NCI-H748 (cell line): Measurements from ENCODE around the gene NEDD4L.
"Not testable (repeated sequence)": the region's sequence is repeated elsewhere in the genome, so short reads cannot be mapped to it uniquely, and the experiment has no call there.

Source experiments
- DNase-seq: peaks from one replicate; lab custom pipeline; 2025; ENCODE audit not compliant: unreplicated experiment; lab: John Stamatoyannopoulos, UW

The NEDD4L gene

DNA sequence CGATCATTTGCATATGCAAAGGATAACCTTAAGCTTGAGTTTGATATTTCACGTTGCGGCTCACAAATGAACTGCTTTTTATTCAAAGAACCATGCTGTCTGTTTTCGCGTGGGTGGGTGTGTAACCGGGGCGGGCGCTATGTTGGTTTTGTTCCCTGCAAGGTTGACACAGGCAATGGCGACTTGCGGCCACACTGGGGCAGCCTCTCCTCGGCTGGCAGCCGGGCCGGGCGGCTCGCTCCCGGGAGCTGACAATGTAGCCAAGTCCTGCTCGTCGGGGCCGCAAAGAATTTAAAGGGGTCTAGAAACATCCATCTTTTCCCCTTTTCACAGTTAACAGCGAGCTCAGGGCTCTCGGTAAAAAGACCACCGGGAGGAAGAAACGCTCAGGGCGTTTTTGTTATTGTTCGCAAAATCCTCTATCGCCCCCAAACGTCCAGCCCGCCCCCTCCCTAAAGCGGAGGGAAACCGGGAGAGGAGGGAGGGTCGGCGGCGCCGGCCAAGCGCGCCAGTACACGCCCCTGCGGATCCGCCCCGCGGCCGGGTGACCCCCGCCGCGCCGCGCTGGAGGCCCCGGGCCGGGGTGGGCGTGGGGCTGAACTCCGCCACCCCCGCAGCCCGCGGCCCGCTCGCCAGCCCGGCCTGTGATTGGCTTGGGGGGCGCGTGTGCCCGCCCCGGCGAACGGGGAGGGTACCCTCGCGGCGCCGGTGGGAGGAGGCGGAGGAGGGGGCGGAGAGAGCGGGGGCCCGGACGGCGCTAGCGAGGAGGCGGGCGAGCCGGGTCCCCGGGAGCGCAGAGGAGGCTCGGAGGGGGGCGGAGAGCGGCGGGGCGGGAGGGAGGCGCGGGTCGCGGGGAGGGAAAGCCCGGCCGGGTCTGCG, at the start of gene NEDD4L:
TSS of gene NEDD4L (plus strand) at position 736 of the 879 bp plus-strand sequence. CDS start 435 bp downstream, outside the sequence.
- DNase-seq = peak; percentile 95

DNA sequence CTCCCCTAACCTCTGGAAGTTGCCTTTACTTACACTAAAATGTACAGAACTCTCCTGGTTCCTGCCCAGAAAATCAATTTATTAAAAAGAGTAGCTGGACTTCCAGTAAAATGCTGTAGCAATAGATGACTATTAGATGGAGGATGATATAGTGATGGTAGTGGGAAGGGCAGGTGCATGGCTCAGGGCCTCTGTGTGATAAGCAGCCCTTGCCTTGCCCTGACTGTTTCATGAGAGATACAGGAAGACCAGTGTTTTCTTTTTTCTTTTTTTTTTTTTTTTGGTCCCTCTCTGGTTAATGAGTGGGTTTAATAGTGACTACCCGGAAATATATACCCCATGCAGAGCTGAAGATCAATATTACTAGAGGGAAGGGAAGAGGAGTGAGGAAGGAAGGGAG, 48.7 kb upstream of the NEDD4L start:
- DNase-seq = no peak

DNA sequence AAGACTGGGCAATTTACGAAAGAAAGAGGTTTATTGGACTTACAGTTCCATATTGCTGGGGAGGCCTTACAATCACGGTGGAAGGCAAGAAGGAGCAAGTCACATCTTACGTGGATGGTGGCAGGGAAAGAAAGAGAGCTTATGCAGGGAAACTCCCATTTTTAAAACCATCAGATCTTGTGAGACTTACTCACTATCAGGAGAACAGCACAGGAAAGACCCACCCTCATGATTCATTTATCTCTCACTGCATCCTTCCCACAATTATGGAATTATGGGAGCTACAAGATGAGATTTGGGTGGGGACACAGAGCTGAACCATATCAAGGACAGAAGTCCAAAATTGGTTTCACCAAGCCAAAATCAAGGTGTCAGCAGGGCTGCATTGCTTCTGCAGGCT, 47.1 kb upstream of the NEDD4L start:
- not testable (repeated sequence) for DNase-seq

GRCh38 chr18:57997820-57998219, 46.2 kb upstream of the NEDD4L start:
- no peak for DNase-seq

DNA sequence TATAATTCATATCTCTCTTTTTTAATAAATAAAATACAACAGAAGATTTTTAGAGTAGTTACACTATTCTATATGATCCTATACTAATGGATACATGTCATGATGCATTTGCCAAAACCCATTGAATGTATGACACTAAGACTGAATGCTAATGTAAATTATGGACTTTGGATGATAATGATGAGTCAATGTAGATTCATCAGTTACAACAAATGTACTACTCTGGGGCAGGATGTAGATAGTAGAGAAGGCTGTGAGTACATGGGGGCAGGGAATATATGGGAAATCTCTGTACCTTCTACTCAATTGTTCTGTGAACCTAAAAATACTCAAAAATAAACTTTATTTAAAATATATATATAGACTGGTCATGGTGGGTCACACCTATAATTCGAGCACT, 45.6 kb upstream of the NEDD4L start:
- no peak for DNase-seq

- no peak for DNase-seq
These were observed 39.7 kb upstream of the NEDD4L start for GRCh38 chr18:58004317-58004716.

DNA sequence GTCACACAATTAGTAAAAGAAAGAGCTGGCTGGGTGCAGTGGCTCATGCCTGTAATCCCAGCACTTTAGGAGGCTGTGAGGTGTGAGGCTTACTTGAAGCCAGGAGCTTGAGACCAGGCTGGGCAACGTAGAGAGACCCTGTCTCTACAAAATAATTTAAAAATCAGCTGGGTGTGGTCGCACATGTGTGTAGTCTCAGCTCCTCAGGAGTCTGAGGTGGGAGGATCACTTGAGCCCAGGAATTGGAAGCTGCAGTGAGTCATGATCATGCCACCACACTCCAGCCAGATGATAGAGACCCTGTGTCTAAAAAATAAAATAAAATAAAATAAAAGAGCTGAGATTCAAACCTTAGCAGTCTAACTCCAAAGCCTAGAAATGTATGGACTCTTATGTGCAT, 39.0 kb upstream of the NEDD4L start:
- DNase-seq = no peak

DNA sequence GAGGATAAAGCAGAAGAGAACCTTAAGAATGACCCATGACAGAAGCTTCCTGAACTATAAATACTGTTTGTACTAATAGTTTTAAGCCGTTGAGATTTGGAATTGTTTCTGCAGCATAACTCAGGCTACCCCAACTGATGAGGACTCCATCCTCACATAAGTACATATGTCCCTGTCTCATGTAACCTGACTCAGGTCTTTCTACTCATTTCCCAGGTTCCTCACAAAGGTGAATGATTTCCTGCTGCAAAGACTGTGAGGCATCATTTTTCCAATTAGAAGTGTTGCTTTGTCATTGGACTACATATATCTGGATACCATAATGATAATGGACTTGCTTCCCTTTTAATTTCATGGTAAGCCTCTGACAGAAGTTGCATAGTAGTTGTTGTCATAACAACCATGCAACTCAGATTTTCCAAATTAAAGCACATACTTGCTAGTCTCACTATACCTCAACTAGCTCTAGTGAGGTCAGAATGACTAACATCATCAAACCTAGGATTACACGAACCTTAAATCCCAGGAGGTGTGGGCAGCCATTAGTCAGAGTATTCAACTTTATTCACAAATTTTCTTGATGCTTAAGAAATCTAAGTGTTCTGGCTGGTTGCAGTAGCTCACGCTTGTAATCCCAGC, 38.0 kb upstream of the NEDD4L start:
- no peak for DNase-seq

GRCh38 chr18:58009166-58009565, 34.9 kb upstream of the NEDD4L start:
- no peak for DNase-seq

GRCh38 chr18:58010265-58010664, 33.8 kb upstream of the NEDD4L start:
- no peak for DNase-seq

DNA sequence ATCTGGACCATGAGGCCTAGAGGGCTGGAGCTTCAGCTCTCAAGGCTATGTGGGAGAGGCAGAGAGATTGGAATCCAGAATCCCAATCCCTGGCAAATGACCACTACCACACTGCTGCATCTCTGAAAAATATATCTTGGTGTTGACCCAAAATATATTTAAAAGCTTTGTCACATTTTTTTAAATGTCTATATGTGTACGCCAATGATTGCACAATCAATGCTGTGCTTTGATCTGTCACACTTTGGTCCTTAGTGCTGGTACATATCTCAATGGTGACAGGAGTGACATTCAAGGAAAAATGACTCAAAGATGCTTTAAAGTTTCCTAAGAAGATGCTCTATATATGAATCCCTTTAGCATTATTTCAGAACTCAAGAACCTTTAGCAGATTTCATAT, 31.7 kb upstream of the NEDD4L start:
- no peak for DNase-seq

- peak; percentile 60 for DNase-seq
These were observed 30.5 kb upstream of the NEDD4L start for GRCh38 chr18:58013241-58014211.

GRCh38 chr18:58015065-58015780, 28.8 kb upstream of the NEDD4L start:
- no peak for DNase-seq

- no peak for DNase-seq
These were observed 26.8 kb upstream of the NEDD4L start for GRCh38 chr18:58017267-58017666.

DNA sequence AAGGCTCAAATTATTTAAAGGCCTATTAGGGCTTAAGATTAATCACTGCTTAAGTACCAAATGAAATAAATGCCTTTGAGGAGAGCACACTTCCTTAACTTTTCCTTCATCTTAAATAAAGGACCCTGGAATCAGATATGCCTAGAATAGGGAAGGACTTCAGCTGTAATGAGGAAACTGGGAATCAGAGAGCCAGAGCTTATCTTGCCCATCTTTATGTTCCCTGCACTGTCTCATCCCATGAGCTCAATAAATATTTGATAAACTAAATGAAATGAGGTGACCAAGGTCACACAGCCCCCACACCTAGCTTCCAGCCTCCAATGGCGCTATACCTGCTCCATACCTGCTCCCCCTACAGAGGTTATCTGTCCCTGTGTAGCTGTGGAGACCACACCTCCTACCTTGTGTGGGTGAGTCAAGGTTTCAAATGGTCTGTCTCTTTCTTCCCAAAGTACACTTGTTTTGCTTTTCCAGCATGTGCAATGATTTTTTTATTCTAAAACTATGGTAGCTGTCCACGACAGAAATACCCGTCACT, 23.4 kb upstream of the NEDD4L start:
- no peak for DNase-seq

DNA sequence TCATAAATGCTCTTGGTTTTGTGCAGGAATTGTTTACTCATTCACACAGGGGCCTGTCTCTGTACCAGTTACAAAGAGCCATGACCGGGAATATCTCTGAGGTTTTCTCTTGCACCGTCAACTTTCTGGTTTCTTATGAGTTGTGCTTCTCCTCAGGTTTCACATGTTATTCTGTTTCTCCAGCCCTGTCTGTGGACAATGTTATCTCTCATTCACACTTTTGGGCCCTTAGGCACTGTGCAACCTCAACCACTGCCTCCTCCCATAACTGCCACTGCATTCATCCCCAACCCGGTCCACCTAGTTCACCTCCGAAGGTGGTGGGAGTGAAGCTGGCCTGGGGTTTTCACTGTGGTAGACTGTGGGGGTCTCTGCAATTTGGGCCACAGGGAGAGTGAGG, 22.5 kb upstream of the NEDD4L start:
- no peak for DNase-seq

GRCh38 chr18:58023108-58023507, 20.9 kb upstream of the NEDD4L start:
- DNase-seq = no peak

- DNase-seq = no peak
These were observed 19.9 kb upstream of the NEDD4L start for GRCh38 chr18:58024139-58024538.

DNA sequence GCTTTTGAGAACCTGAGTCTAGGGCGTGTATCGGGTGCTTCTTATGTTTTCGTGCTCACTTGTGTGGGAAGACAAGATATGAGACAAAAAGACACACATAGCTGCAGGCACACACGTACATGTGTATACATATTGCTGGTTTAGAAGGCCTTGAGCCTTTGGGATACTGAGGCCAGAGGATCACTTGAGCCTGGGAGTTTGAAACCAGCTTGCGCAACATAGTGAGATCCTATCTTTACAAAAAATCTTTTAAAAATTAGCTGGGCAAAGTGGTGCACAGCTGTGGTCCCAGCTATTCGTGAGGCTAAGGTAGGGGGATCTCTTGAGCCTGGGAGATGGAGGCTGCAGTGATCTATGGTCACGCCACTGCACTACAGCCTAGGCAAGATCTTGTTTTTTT, 18.8 kb upstream of the NEDD4L start:
- DNase-seq = no peak

GRCh38 chr18:58025733-58026132, 18.3 kb upstream of the NEDD4L start:
- no peak for DNase-seq
